AG04449 (cell line): ENCODE data around the gene TMEM201.
A peak's percentile ranks its signal among the peaks of the same experiment; 100 is the strongest.

Source experiments
- CTCF ChIA-PET: fragments of 350-600 bp; formaldehyde crosslinking; extraction: SDS; loops from one replicate; lab custom pipeline; 2021; ENCODE audit warnings: antibody characterized with exemption; lab: Yijun Ruan, JAX
- POLR2A ChIA-PET: fragments of 400-600, 350-600 bp; formaldehyde crosslinking; extraction: SDS; loops from one replicate; lab custom pipeline; 2020; ENCODE audit warnings: antibody characterized with exemption, inconsistent platforms; lab: Yijun Ruan, JAX
- DNase-seq: peaks from one replicate; pipeline ENCODE4 v3.0.0-alpha.2; 2010; ENCODE audit warnings: low read depth, low spot score
- H3K4me3 ChIP-seq: 2 replicates; pipeline ENCODE4 v1.5.1; 2011; ENCODE audit warnings: low read depth, mild to moderate bottlenecking, control low read depth, low read length
- TF ChIP-seq, protein P1 (sequence below): IDR thresholded peaks from one replicate; pipeline ENCODE4 v1.5.1; 2011; ENCODE audit warnings: mild to moderate bottlenecking, moderate library complexity, low read length, control low read depth, inconsistent platforms; ENCODE audit not compliant: insufficient read depth; ENCODE audit errors: missing control alignments

TMEM201 gene

DNA sequence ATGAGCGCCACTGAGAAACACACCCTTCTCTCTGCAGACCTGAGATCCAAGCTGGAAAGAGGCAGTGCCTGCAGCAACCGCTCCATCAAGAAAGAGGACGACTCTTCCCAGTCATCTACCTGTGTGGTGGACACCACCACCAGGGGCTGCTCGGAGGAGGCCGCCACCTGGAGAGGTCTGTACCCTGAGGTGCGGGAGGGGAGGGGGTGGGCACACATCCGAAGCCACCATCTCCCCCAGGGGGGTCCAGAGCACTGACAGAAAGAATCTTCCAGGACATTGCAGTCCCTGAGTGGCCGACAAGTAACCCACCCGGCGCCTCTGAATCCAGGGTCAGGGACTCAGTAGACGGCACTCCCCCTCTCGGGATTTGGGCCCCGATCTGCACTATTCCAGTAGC is 23.0 kb downstream of the TMEM201 start:
- ChIA-PET POLR2A (no interaction called here), CTCF (interaction anchor here (0.9 to 7.5 kb wide), 2 partner anchors 15 to 256 kb away, joined by 3 to 78 read pairs; no protein-coding TSS in a partner anchor)
- DNase-seq, result no peak
- TF ChIP-seq, protein P1, sequence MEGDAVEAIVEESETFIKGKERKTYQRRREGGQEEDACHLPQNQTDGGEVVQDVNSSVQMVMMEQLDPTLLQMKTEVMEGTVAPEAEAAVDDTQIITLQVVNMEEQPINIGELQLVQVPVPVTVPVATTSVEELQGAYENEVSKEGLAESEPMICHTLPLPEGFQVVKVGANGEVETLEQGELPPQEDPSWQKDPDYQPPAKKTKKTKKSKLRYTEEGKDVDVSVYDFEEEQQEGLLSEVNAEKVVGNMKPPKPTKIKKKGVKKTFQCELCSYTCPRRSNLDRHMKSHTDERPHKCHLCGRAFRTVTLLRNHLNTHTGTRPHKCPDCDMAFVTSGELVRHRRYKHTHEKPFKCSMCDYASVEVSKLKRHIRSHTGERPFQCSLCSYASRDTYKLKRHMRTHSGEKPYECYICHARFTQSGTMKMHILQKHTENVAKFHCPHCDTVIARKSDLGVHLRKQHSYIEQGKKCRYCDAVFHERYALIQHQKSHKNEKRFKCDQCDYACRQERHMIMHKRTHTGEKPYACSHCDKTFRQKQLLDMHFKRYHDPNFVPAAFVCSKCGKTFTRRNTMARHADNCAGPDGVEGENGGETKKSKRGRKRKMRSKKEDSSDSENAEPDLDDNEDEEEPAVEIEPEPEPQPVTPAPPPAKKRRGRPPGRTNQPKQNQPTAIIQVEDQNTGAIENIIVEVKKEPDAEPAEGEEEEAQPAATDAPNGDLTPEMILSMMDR, result no peak
- H3K4me3 ChIP-seq, result no peak overlapping the region

DNA sequence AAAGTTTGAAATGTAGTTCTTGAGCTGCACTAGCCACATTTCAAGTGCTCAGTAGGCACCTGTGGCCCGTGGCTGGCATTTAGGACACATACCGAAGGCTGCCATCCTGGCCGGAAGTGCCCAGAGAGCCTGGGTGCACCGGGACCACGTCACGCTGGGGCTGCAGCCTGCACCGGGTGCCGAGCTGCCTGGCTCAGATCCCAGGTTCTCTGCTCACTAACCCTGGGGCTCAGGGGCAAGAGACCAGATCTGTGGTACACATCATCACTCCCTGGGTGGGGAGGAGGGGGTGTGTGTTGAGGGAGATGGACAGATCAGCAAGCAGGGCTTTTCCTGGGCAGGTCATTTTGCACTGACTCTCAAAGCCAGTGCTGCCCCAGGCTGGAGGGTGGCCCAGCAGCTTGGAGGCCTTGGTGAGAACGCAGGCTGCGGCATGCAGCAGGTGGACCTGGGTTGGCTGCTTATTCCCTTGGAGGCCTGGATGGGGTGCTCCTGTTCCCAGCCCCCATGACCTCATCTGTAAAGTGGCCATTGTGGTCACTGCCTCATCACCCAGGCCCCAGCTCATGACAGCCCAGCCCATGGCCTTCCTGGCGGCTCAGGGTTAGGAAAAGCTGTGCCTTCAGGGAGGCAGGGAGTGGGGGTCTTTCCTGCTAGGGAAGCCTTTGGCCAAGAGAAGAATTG is 23.6 kb downstream of the TMEM201 start:
- no peak for DNase-seq
- no peak overlapping the region for H3K4me3 ChIP-seq
- POLR2A ChIA-PET, result no interaction called here
- TF ChIP-seq, protein P1, result no peak
- CTCF ChIA-PET, result interaction anchor here (0.9 to 7.5 kb wide), 2 partner anchors 14 to 256 kb away, joined by 3 to 78 read pairs; no protein-coding TSS in a partner anchor

DNA sequence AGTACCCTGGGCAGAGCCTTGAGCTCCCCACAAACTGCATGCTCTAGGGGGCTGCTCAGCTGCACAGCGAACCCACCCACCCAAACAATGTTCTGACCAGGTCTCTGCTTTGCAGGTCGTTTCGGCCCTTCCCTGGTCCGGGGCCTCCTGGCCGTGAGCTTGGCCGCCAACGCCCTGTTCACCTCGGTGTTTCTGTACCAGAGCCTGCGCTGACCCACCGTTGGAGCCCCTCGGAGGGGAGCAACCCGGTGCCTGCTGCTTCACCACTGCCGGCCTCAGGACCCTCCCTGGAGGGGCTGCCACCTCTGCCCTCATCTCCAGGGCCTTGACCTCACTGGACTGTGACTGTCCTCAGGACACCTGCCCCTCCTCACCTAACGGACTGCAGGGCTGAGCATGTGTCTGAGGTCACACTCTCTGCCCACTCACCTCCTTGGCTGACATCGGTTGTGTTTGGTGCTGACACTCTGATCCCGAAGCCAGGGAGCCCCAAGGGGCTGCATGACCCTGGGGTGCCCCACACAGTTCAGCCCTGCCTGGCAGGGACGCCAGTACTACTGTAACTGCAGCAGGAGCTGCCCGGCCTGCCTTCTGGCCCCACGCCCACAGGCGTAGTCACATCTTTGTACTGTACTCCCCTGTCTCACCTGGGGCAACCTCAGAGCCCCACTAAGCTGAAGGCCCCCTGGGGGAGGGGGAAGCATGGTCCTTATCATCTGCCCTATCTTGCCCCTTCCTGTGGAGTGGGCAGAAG is 24.3 kb downstream of the TMEM201 start:
- CTCF ChIA-PET, result interaction anchor here (1.1 to 7.5 kb wide), 3 partner anchors 13 to 255 kb away, joined by 4 to 78 read pairs (median 10); no protein-coding TSS in a partner anchor
- POLR2A ChIA-PET, result no interaction called here
- H3K4me3 ChIP-seq, result no peak overlapping the region
- DNase-seq, result no peak
- TF ChIP-seq, protein P1, result no peak

DNA sequence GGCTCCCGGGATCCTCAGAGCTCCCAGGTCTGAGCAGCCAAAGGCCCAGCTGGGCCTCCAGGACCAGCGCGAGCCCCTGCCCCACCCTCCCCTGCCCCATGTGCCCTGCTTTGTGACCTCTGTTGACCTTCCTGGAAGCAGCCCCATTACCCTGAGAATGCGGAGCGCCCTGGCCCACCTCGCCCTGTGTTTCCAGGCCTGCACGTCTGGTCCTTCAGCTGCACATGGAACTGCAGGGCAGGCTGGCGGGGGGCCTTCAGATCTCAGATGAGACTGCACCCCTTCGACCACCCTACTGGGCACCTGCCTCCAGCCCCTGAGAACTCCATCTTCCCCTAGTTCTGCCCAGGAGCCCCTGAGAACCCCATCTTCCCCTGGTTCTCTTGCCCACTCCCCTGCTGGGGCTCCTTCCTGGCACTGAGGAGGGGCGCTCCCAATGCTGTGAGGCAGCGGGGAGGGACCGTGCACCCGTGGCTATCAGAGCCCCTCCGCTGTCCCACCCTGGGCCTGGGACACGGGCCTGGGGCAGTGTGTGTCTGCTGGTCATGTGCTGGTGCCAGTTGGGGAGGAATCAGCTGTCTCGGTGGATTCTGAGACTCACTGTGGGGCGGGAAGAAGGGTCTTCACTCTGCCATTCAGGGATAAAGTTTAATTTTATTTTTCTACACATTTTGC is 25.1 kb downstream of the TMEM201 start:
- ChIA-PET POLR2A (no interaction called here), CTCF (interaction anchor here (0.6 to 7.5 kb wide), 5 partner anchors 13 to 254 kb away, joined by 3 to 78 read pairs (median 4); no protein-coding TSS in a partner anchor)
- TF ChIP-seq, protein P1, result no peak

DNA sequence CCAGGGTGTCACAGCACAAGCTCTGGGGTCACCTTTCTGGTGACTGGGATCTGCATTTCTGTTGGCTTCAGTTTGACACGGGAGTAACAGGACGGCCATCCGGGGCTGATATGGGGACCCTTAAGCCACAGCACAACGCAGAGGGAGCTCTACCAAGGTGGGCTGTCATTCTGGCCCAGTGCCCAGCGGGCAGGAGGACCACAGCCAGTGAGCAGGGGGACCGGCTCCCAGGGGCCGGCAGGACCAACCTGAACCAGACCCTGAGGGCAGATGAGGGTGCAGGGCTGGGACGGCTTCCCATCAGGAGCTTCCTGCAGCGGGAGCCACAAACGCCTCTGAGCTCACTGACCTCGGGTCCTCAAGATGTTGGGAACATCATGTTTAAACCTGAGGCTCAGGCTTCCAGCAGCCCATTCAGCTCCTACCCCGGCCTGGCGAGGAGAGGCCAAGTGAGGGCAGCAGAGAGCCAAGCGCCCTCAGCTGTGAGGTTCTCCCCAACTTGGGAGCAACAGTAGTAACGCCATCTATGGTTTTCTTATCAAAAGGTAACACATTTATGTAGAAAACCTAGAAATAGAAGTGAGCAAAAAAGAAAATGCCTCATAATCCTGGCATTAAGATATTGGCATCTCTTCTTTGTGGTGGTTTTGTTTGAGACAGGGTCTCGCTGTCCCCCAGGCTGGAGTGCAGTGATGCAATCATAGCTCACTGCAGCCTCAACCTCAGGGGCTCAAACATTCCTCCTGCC is 26.8 kb downstream of the TMEM201 start:
- TF ChIP-seq, protein P1, result peak; percentile 81
- POLR2A ChIA-PET, result no interaction called here
- H3K4me3 ChIP-seq, result no peak overlapping the region
- no peak for DNase-seq
- CTCF ChIA-PET, result interaction anchor here (0.9 to 7.5 kb wide), 19 partner anchors 9 to 297 kb away, joined by 3 to 78 read pairs (median 5); no protein-coding TSS in a partner anchor

More for the DNA sequence above, 25.1 kb downstream of the TMEM201 start:
- no peak overlapping the region for H3K4me3 ChIP-seq
- DNase-seq, result no peak
